H1 (cell line): ENCODE results near the gene OGFOD2.

Experiments
- JUN ChIP-seq: IDR thresholded peaks from 2 replicates; pipeline ENCODE4 v1.6.1; 2011; ENCODE audit warnings: low read depth, mild to moderate bottlenecking, improper control_type of control experiment, low read length
- POLR2A ChIP-seq, 2 experiments: IDR thresholded peaks; 1 replicate in 1 of 2; 2 replicates in 1 of 2; pipeline ENCODE4 v1.6.1; 2011; ENCODE audit warnings: low read depth in 2 of 2, low read length in 2 of 2, mild to moderate bottlenecking in 2 of 2; ENCODE audit errors: control extremely low read depth in 1 of 2
- POLR2AphosphoS5 ChIP-seq: IDR thresholded peaks from 2 replicates; pipeline ENCODE4 v1.6.1; 2011; ENCODE audit warnings: low read depth, low read length
- TAF1 ChIP-seq: IDR thresholded peaks from 2 replicates; pipeline ENCODE4 v1.6.1; 2011; ENCODE audit warnings: mild to moderate bottlenecking, low read depth, low read length
- YY1 ChIP-seq: IDR thresholded peaks from 2 replicates; pipeline ENCODE4 v1.6.1; 2011; ENCODE audit warnings: low read depth, mild to moderate bottlenecking, low read length
- TF ChIP-seq, protein P1 (sequence below): IDR thresholded peaks from 2 replicates; pipeline ENCODE4 v1.6.1; 2012; ENCODE audit warnings: inconsistent platforms
- TF ChIP-seq, protein P2 (sequence below), 3 experiments: IDR thresholded peaks; 1 replicate in 2 of 3; 2 replicates in 1 of 3; pipeline versions ENCODE4 v1.5.1 to v1.6.1; 2011; ENCODE audit warnings: low read length in 3 of 3, mild to moderate bottlenecking in 3 of 3, inconsistent platforms in 2 of 3, low read depth in 1 of 3, moderate library complexity in 1 of 3; ENCODE audit not compliant: insufficient read depth in 1 of 3; ENCODE audit errors: control extremely low read depth in 1 of 3

DNA sequence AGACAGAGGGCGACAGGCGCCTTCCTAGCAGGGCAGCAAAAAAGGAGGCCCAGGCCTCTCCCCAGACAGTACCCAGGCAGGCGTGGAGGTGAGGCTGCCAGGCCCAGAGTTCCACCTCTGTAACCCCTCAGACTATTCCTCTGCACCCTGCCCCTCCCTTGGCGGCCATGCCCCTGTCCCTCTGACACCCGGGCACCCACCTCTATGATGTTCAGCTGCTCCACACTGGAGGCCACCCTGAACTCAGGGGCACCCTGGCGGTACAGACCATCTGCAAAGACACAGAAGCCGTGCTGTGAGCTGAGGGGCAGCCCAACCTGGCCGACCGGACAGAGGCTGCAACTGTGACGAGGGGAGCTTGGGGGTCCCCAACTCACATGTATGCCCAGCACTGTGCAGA is 25.5 kb downstream of the OGFOD2 start:
- TF ChIP-seq, protein P1, sequence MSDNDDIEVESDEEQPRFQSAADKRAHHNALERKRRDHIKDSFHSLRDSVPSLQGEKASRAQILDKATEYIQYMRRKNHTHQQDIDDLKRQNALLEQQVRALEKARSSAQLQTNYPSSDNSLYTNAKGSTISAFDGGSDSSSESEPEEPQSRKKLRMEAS, result no peak
- TF ChIP-seq, protein P2, sequence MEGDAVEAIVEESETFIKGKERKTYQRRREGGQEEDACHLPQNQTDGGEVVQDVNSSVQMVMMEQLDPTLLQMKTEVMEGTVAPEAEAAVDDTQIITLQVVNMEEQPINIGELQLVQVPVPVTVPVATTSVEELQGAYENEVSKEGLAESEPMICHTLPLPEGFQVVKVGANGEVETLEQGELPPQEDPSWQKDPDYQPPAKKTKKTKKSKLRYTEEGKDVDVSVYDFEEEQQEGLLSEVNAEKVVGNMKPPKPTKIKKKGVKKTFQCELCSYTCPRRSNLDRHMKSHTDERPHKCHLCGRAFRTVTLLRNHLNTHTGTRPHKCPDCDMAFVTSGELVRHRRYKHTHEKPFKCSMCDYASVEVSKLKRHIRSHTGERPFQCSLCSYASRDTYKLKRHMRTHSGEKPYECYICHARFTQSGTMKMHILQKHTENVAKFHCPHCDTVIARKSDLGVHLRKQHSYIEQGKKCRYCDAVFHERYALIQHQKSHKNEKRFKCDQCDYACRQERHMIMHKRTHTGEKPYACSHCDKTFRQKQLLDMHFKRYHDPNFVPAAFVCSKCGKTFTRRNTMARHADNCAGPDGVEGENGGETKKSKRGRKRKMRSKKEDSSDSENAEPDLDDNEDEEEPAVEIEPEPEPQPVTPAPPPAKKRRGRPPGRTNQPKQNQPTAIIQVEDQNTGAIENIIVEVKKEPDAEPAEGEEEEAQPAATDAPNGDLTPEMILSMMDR (IDR thresholded peaks at IDR 0.05; ENCODE audit: control extremely low read depth in 1 of 3, insufficient read depth in 1 of 3, low read depth in 1 of 3, low read length in 3 of 3), result no peak
- TF ChIP-seq POLR2AphosphoS5 (no peak), YY1 (no peak), TAF1 (no peak), POLR2A (IDR thresholded peaks at IDR 0.05; ENCODE audit: control extremely low read depth in 1 of 2, low read depth in 2 of 2, low read length in 2 of 2) (no peak), JUN (no peak)
